Epidermal melanocyte (primary cell): ENCODE results near the gene SMIM41.
"Not testable (repeated sequence)": the region's sequence is repeated elsewhere in the genome, so short reads cannot be mapped to it uniquely, and the experiment has no call there.

Experiments
- DNase-seq: peaks from one replicate; pipeline ENCODE4 v3.0.0; 2011; ENCODE audit warnings: low spot score; ENCODE audit not compliant: insufficient read length

The SMIM41 gene

DNA sequence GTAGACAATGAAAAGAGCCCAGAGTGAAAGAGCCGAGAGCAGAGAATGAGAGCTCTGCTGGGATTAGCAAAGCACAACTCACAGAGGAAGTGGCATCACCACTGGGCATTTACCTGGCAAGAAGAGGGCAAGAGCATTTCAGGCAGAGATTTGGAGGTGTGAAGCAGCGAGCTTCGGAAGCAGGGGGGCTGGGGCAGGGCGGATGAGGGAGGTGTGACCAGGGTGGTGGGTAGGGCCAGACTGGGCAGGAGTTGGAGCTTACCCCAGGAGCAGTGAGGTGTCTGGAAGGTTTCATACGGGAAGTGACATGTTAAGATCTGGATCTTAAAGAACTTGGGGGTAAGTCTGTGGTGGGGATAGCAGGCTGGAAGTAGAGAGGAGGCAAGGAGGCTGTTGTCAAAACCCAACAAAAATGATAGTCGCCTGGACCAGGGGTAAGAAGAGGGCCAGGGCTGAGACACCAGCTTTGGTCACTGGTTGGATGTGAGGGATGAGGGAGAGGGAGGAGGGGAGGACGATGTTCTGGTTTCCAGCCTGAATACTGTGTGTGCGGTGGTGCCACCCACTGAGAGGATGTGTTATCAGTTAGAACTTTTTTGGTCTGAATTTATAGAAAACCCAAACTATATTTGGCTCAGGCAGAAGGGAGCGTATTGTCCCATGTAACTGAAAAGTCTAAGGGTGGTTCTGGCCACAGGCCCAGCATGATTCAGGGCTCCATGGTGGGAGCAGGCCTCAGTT, 5.2 kb downstream of the SMIM41 start:
- no peak for DNase-seq

DNA sequence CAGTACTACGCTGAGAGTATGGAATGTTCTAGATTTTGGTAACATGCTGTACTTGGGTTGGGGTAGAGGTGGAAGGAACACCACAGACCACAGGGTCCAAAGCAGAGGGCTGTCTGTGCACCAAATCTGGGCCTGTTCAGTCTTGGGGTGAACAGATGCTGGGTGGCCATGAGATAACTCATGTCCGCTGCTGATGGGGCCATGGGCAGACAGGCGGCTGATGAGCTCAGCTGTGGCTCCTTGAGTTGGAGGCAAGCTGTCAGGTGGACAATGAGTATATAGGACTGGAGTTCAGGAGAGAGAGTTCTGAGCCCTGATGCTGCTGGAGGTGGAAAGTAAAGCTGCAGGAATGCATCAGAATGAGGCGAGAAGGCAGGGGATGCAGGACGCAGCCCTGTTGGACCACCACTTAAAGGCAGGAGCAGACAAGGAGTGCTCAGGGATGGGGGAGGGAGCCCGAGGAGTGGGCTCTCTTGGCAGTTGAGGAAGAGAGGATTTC, 6.2 kb downstream of the SMIM41 start:
- no peak for DNase-seq

DNA sequence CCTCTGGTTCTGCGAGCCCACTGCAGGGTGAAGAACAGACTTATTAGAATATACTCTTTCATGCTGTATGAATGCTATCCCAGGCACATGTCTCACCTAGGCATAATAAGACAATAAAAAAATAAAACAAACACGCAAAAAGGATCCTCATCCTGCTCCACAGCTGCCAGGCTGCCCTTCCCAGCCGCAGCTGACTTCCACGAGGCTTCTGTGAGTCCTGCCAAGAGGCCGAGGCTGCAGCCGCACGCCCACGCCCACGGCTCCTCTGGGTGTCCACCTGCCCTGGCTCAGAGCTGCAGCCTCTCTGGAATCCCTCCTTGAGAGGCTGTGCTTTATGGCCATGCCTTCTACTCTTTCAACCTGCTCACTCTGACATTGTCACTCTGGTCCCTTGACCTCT, 6.9 kb downstream of the SMIM41 start:
- DNase-seq: no peak

DNA sequence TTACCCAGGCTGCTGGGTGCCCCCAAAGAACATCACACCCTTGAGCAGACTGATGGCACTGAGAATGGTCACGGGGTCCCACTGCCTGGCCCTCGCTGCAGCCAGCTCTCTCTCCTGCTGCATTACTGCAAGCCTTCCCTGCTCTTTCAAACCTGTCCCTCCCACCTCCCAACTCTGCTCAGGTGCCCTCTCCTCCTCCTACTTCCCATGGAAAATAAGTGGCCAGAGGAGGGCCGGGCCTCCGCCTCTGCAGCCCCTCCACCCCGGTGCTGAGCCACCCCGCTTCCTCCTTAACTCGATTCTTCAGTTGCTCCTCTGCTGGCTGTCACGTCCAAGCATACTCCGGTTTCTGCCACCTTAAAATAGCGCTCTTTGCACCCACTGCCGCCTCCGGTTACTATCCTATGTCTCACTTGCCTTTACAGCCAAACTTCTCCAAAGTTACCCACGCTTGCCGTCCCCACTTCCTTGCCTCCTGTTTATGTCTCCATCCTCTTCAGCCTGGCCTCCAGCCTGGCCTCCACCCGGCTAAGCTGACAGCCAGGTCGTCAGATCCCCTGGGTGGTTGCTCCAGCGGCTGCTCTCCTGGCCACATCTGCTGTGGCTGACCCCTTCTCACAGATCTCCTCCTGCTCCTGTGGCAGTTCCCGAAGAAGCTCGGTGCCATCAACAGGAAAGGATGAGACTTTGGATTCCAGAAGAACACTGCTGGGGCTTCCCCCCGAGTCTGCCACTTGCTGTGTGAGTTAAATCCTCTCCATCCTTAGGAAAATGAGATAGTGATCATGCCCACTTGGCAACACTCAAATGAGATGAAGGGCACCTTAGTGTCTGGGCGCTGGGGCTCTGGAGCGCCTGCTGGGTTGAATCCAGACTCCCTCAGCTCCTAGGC, 7.7 kb downstream of the SMIM41 start:
- DNase-seq: no peak

GRCh38 chr12:52087961-52088820, 8.7 kb downstream of the SMIM41 start:
- no peak for DNase-seq

GRCh38 chr12:52089491-52089890, 10.0 kb downstream of the SMIM41 start:
- no peak for DNase-seq

GRCh38 chr12:52090291-52090690, 10.8 kb downstream of the SMIM41 start:
- no peak for DNase-seq

DNA sequence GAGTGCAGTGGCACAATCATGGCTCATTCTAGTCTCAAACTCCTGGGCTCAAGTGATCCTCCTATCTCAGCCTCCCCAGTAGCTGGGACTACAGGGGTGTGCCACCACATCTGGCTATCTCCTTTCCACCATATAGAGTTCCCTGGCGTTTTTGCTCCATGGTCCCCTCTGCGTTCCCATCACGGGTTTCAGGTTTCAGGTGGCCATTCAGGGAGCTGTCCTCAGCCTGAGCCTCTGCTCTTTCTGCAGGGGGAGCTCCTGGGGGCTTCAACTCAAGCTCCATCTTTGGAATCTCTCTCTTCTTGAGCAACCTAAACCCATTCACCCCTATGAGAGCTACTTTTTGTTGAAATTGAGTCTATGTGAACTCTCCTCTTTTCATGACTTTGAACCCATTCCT, 11.6 kb downstream of the SMIM41 start:
- no peak for DNase-seq

DNA sequence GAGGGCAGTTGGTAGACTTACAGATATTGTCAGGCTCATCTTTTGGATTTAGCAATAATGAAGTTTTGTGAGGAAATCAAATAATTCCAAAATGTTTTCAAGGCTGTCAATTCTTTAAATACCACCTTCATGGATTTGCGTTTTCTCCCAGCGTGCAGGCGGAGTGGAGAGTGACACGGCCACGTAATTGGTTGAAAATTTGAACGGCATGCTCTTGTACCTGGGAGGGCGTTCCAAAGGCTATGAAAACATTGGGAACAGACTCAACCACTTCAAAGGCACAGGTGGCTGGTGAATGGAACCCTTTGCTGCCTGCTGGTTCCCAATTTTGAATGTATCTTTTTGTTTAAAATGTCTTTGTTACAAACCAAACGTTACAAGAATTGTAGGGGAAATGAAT, 12.4 kb downstream of the SMIM41 start:
- DNase-seq: no peak

DNA sequence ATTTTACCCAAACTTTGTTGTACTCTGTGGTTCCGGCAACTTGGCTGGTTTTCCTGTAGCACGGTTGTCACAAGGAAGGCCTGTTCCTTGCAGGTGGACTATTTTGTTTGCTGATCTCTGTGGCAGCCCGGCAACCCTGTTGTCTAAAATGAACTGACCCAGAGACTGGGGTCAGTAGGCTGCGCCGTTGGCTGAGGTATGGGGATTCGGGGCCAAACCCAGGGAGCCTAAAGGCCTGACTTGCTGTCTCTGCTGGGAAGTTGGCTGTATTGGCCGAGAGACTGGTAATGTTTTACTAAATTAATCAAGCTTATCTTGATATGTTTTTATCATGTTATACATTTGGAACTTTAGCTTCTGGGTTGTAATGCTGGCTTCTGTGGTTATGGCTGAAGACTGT, 13.8 kb downstream of the SMIM41 start:
- no peak for DNase-seq

- DNase-seq: no peak
These were observed 17.0 kb downstream of the SMIM41 start for GRCh38 chr12:52096332-52097044.

DNA sequence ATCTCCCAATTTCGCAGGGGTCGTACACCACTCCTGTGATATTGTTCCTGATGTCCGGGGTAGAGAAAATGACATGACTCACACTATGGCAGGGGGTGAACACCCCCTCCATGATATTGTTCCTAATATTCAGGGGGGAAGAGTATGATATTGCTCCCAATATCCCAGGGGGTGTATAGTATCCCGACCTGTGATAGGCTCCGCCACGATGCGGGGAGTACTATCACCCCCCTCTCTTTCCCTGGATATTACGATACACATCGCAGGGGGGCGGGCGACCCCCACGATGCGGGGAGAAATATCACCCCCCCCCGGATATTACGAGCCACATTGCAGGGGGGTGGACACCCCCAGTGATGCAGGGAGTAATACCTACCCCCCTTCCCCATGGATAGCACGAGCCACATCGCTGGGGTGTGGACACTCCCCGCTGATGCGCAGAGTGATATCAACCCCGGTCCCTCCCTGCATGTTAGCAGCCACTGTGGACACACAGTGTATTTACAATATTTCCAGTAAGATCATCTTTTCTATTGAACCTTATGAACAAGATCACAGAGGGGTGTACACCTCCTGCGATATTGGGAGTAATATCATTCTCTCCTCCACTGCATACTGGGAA, 17.7 kb downstream of the SMIM41 start:
- DNase-seq: no peak

DNA sequence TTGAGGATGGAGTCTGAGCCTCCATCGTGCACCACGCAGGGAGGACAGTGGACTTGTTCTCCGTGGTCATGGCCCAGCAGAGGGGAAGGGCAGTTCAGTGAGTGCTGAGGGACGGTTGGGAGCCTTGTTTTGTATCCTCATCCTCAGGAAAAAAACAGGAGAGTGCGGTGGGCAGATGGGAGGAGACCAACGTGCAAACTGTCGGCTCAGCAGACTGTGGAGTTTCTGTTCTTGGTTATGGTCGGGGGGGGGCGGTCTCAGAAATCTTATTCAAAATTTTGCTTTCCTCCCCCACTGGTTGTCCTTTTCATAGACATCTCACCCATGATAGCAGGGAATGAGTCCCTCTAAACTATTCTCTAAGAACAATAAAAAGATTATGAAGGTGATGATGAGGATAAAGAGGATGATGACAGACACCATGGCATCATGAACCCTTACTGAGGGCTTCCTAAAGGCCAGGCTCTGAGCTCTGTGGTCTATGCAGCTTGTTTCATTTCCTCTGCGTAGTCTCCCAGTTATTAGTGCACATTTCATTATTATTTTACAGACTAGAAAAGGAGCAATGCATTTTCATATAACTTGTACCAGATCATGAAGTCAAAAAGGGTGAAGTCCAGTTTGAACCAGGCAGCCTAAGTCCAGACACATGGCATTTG, 25.1 kb downstream of the SMIM41 start:
- DNase-seq: not testable (repeated sequence)

DNA sequence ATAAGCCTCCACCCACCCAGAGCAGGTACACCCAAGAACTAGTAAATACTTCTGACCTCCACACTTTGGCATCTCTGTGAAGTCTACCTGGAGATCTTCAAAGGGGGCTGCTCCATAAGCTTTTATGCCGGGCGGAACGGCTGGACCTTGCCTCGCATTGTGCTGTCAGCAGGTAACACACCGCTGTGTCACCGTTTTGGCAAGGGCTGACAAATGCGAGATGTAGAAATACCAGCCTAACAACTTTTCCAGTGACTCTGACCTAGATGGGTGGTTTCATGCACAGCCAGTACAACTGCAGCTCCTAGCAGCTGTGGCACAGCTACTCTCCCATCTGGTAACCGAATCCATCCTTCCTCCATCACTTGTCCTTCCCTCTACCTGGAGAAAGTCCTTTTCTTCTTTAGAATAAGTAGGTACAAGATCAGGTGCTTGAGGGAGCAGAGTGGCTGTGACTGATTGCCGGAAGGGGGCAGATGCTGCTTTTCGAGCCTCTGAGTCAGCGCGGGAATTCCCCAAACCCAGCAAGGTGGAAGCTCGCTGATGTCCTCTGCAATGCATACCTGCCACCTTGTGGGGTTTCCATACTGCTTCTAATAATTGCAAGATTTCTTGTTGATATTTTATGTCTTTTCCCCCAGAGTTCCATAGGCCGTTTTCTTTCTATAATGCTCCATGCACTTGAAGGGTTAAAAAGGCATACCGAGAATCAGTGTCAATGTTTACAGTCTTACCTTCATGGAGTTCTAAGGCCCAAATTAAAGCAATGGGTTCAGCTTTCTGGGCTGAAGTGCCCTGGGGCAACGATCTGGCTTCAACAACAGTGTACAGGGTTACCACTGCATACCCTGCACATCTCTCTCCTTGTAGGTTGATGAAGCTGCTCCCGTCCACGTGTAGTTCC, 37.0 kb downstream of the SMIM41 start:
- not testable (repeated sequence) for DNase-seq

DNA sequence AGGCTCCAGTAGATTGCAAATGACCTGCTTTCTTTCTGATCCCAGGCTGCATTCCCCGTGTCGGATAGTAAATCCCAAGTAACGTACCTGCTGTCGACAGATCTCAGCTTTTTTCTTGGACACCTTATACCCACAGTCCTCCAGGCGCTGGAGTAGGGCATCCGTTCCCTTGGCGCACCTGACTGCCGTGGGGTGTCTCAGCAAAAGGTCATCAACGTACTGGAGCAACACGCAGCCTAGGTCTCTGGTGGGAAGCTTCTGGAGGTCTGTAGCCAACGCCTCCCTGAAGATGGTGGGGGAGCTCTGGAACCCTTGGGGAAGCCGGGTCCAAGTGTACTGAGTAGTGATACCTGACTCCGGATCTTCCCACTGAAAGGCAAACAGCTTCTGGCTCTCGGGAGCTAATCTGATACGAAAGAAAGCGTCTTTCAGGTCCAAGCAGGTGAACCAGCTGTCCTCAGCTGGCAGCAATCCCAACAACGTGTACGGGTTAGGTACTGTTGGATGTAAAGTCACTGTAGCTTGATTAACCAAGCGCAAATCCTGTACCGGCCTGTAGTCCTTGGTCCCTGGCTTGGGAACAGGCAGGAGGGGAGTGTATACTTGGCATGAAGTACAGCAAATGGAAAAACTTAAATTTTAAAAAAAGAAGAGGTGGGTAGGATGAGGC, 38.4 kb downstream of the SMIM41 start:
- not testable (repeated sequence) for DNase-seq

GRCh38 chr12:52119398-52120254, 40.1 kb downstream of the SMIM41 start:
- DNase-seq: no peak
